ENCODE measurements around the gene SLC36A3. TPM values are rescaled to one million over a fixed set of nuclear protein-coding genes. Genes with fewer than 3 reads are reported as not detected.

SLC36A3 gene
- total RNA-seq, 1 experiment from 2014 or later: not detected

DNA sequence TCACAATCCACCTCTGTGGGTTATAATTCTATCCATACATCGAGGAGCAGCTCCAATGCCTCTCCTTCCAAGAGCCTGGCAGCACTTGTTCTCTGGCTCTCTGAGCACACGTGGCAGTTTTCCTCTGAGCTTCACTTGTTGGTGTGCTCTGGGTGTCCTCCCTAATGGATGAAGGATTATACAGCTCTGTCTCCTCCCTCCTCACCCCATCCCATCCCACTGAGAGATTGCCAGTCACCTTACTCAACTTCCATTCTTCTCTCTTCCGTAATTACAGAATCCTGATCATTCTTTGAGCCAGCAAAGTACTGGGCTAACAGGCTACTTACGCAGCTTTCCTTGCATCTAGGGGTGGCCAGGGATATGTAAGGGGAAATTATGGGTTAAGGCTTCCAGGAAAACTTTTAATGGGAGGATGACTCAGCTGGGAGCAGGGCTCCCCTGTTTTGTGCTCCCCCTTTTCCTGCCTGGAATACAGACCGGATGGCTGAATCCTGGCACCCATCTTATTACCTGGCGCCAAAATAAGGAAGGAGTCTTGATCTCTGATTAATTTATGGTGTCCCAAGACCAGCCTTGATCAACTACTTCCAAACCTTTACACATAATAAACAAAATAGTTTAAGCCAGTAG lies 73.4 kb downstream of the SLC36A3 start:
- CTCF ChIA-PET: interaction anchor here (0.6 to 4.0 kb wide), 10 partner anchors 8 to 383 kb away, joined by 3 to 34 read pairs (median 6); no protein-coding TSS in a partner anchor
- POLR2A ChIA-PET: interaction anchor here (0.6 to 1.0 kb wide), 2 partner anchors 19 to 93 kb away, joined by 3 read pairs; no protein-coding TSS in a partner anchor
- intact Hi-C loops (cut with micrococcal nuclease): no loop called here
- Mint-ChIP-seq H3K27ac (ENCODE audit: low read depth, unreplicated experiment) (no peak overlapping the region), H3K36me3 (ENCODE audit: insufficient read depth, unreplicated experiment) (no peaks in the 10 kb centered on the region), H3K4me3 (ENCODE audit: unreplicated experiment) (no peak overlapping the region), H3K9me3 (ENCODE audit: unreplicated experiment) (no peaks in the 10 kb centered on the region), H3K27me3 (ENCODE audit: insufficient read depth, unreplicated experiment) (no peaks in the 10 kb centered on the region), H3K4me1 (ENCODE audit: insufficient read depth, unreplicated experiment) (peaks cover 9% of the 10 kb centered on the region)
- TF ChIP-seq, protein P1, sequence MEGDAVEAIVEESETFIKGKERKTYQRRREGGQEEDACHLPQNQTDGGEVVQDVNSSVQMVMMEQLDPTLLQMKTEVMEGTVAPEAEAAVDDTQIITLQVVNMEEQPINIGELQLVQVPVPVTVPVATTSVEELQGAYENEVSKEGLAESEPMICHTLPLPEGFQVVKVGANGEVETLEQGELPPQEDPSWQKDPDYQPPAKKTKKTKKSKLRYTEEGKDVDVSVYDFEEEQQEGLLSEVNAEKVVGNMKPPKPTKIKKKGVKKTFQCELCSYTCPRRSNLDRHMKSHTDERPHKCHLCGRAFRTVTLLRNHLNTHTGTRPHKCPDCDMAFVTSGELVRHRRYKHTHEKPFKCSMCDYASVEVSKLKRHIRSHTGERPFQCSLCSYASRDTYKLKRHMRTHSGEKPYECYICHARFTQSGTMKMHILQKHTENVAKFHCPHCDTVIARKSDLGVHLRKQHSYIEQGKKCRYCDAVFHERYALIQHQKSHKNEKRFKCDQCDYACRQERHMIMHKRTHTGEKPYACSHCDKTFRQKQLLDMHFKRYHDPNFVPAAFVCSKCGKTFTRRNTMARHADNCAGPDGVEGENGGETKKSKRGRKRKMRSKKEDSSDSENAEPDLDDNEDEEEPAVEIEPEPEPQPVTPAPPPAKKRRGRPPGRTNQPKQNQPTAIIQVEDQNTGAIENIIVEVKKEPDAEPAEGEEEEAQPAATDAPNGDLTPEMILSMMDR (IDR thresholded peaks at IDR 0.05; ENCODE audit: unreplicated experiment): no peak
- no peak for DNase-seq (ENCODE audit: unreplicated experiment)
- BruUV-seq (replicated peaks): no TSS peak

DNA sequence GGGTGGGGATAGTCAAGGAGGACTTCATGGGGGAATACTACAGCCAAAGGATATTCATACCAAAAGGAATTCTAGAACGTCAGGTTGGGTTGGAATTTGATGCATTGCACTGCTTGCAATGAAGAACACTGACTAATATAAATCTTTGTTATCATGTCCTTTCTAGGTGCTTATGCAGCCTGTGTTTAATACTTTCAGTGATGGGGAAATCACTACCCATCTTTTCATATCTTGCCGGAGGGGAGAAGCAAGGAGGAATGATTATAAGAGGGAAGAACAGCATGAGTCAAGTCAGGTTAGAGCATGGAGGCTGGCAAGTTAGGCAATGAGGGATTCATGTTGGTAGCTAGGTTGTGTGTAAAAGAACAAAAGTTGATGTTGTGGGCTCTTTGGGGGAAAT lies 74.6 kb downstream of the SLC36A3 start:
- no peak overlapping the region for H3K4me3 Mint-ChIP-seq (ENCODE audit: unreplicated experiment)
- intact Hi-C loops (cut with micrococcal nuclease): no loop called here
- H3K27ac Mint-ChIP-seq (ENCODE audit: low read depth, unreplicated experiment): no peak overlapping the region
- H3K9me3 Mint-ChIP-seq (ENCODE audit: unreplicated experiment): no peaks in the 10 kb centered on the region
- no peaks in the 10 kb centered on the region for H3K36me3 Mint-ChIP-seq (ENCODE audit: insufficient read depth, unreplicated experiment)
- ChIA-PET POLR2A (interaction anchor here (0.7 to 1.4 kb wide), 3 partner anchors 9 to 24 kb away, joined by 3 to 4 read pairs (median 4); partner anchors contain the start of gene GM2A), CTCF (interaction anchor here (0.7 to 4.0 kb wide), 7 partner anchors 9 to 114 kb away, joined by 3 to 34 read pairs (median 16); no protein-coding TSS in a partner anchor)
- peaks cover under 1% of the 10 kb centered on the region for H3K4me1 Mint-ChIP-seq (ENCODE audit: insufficient read depth, unreplicated experiment)
- TF ChIP-seq, protein P1 (IDR thresholded peaks at IDR 0.05; ENCODE audit: unreplicated experiment): no peak
- no peaks in the 10 kb centered on the region for H3K27me3 Mint-ChIP-seq (ENCODE audit: insufficient read depth, unreplicated experiment)
- no TSS peak for BruUV-seq (replicated peaks)
- no peak for DNase-seq (ENCODE audit: unreplicated experiment)

DNA sequence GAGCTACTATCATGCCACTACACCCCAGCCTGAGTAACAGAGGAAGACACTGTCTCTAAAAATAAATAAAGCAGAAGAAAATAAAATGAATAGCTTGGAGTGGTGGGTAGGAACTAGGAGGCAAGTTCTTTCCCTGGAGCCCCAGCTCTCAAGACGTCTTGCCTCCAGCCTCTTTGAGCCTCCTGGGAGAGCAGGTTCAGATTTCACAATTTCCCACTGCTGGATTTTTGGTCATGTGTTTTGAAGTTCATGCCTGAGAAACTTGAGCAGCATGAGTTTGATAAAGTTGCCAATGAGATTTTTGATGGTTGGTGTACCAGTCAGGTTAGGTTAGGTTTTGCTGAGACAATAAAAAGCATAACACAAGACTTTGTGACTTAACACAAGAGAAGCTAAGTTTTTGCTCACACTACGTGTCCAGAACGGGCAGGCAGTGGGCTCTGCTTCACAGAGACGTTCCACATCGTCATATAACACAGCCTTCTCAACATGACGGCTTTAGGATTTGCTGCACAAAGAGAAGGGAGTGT lies 75.6 kb downstream of the SLC36A3 start:
- no TSS peak for BruUV-seq (replicated peaks)

More for the DNA sequence above, 75.6 kb downstream of the SLC36A3 start:
- intact Hi-C loops (cut with micrococcal nuclease): no loop called here
- ChIA-PET POLR2A (interaction anchor here (0.6 kb wide), 2 partner anchors 18 to 25 kb away, joined by 3 to 4 read pairs; no protein-coding TSS in a partner anchor), CTCF (interaction anchor here (0.6 to 4.0 kb wide), 6 partner anchors 10 to 225 kb away, joined by 3 to 34 read pairs (median 10); no protein-coding TSS in a partner anchor)
- Mint-ChIP-seq H3K27ac (ENCODE audit: low read depth, unreplicated experiment) (no peak overlapping the region), H3K4me1 (ENCODE audit: insufficient read depth, unreplicated experiment) (no peaks in the 10 kb centered on the region), H3K36me3 (ENCODE audit: insufficient read depth, unreplicated experiment) (no peaks in the 10 kb centered on the region), H3K9me3 (ENCODE audit: unreplicated experiment) (no peaks in the 10 kb centered on the region), H3K4me3 (ENCODE audit: unreplicated experiment) (no peak overlapping the region), H3K27me3 (ENCODE audit: insufficient read depth, unreplicated experiment) (no peaks in the 10 kb centered on the region)
- DNase-seq (ENCODE audit: unreplicated experiment): no peak
- TF ChIP-seq, protein P1 (IDR thresholded peaks at IDR 0.05; ENCODE audit: unreplicated experiment): no peak

Other genes starting within 250 kb of the SLC36A3 start
- 246 and 342 TPM in 2 replicates for gene TNIP1, start 222.7 kb downstream of the SLC36A3 start, total RNA-seq (2022)
- gene ANXA6, start 146.0 kb downstream of the SLC36A3 start, total RNA-seq (2022): 2.6 TPM in 2 replicates
- 2.8 and 3.0 TPM in 2 replicates for gene CCDC69, start 79.7 kb downstream of the SLC36A3 start, total RNA-seq (2022)
- 28.9 and 36.1 TPM in 2 replicates for gene GM2A, start 50.6 kb downstream of the SLC36A3 start, total RNA-seq (2022)
- not detected in 2 replicates for gene SLC36A2, start 43.8 kb upstream of the SLC36A3 start, total RNA-seq (2022)
- 10.4 and 16.2 TPM in 2 replicates for gene SLC36A1, start 143.8 kb upstream of the SLC36A3 start, total RNA-seq (2022)